Measurements from ENCODE around the gene RRP7A.
"Not testable (repeated sequence)": the region's sequence is repeated elsewhere in the genome, so short reads cannot be mapped to it uniquely, and the experiment has no call there.

DNA sequence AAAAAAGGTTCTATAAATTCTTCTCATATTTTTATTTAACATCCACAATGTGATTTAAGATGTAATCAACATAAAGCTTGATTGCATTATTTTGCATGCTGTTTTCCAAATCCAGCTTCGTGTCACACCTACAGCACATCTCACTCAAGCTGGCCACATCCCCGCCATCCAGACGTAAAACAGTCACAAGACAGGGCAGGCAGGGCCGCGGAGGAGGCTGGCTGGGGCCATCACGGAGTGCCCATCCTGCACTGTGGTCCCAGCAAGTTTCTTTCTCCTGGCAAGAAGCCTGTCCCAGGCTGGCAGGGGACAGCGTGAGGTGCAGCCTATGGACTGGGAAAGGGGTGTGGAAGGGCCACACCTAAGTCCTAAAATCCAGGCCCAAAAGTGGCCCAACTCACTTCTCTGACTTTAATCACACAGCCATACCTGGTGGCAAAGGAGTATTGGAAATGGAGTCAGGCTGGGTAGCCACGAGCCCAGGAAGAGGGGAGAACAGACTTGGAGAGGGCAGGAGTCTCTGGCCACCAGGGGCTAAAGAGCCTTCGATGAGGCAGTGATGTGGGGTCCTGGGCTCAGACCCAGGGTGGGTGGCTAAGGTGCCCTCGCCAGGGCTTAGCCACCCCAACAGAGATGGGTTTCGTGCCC, 11.1 kb downstream of the RRP7A start:
- TF ChIP-seq POLR2A (IDR thresholded peaks at IDR 0.05), result not testable (repeated sequence)
- TF ChIP-seq, protein P1, sequence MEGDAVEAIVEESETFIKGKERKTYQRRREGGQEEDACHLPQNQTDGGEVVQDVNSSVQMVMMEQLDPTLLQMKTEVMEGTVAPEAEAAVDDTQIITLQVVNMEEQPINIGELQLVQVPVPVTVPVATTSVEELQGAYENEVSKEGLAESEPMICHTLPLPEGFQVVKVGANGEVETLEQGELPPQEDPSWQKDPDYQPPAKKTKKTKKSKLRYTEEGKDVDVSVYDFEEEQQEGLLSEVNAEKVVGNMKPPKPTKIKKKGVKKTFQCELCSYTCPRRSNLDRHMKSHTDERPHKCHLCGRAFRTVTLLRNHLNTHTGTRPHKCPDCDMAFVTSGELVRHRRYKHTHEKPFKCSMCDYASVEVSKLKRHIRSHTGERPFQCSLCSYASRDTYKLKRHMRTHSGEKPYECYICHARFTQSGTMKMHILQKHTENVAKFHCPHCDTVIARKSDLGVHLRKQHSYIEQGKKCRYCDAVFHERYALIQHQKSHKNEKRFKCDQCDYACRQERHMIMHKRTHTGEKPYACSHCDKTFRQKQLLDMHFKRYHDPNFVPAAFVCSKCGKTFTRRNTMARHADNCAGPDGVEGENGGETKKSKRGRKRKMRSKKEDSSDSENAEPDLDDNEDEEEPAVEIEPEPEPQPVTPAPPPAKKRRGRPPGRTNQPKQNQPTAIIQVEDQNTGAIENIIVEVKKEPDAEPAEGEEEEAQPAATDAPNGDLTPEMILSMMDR (IDR thresholded peaks at IDR 0.05), result not testable (repeated sequence)
